NCI-H345 (cell line): ENCODE data around the gene VTI1A.
"Not testable (repeated sequence)": the region's sequence is repeated elsewhere in the genome, so short reads cannot be mapped to it uniquely, and the experiment has no call there.

Experiments used
- DNase-seq: peaks from one replicate; lab custom pipeline; 2025; lab: John Stamatoyannopoulos, UW

The VTI1A gene

GRCh38 chr10:112507046-112507445, 60.0 kb downstream of the VTI1A start:
- peak; percentile 27 for DNase-seq

- DNase-seq = no peak
These were observed 61.0 kb downstream of the VTI1A start for GRCh38 chr10:112507988-112508387.

- DNase-seq = no peak
These were observed 62.7 kb downstream of the VTI1A start for GRCh38 chr10:112509558-112510291.

DNA sequence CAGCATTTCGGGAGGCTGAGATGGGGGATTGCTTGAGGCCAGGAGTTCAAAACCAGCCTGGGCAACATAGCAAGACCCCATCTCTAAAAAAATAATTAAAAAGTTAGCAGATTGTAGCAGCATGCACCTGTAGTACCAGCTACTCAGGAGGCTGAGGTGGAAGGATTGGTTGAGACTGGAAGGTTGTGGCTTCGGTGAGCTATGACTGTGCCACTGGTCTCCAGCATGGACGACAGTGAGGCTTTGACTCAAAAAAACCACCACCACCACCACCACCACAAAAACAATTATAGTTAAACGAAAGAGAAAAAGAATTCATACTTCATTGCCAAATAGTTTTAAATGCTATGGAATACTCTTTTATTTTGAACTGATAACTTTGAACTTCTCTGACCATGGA, 63.4 kb downstream of the VTI1A start:
- no peak for DNase-seq

DNA sequence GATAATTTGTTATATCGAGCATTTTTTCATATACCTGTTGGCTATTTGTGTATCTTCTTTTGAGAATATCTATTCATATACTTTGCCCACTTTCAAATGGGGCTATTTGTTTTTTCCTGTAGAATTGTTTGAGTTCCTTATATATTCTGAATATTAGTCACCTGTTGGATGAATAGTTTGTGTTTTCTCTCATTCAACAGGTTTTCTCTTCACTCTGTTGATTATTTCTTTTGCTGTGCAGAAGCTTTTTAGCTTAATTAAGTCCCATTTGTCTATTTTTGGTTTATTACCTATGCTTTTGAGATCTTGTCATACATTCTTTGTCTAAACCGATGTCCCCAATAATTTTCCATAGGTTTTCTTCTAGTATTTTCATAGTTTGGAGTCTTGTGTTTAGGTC, 65.3 kb downstream of the VTI1A start:
- no peak for DNase-seq

DNA sequence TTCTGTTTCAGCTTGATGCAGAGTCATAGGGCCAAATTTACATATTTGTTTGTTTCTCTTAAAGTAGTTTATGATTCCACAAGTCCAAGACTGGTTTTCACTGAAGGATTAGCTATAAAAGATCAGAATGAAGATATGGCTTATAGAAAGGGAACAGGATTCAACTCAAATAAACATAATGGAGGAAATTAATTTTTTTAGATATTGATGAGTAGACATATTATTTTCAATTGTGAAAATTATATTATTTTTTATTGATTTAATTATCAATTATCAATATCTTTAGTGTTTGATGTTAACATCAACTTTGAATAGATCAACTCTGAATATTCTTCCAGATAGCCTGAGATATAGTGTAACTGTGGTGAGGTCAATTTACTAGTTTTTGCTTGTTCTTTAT, 68.1 kb downstream of the VTI1A start:
- DNase-seq = no peak

- DNase-seq = no peak
These were observed 68.8 kb downstream of the VTI1A start for GRCh38 chr10:112515852-112516251.

- DNase-seq = no peak
These were observed 70.4 kb downstream of the VTI1A start for GRCh38 chr10:112517451-112517862.

- DNase-seq = no peak
These were observed 72.2 kb downstream of the VTI1A start for GRCh38 chr10:112519133-112519761.

DNA sequence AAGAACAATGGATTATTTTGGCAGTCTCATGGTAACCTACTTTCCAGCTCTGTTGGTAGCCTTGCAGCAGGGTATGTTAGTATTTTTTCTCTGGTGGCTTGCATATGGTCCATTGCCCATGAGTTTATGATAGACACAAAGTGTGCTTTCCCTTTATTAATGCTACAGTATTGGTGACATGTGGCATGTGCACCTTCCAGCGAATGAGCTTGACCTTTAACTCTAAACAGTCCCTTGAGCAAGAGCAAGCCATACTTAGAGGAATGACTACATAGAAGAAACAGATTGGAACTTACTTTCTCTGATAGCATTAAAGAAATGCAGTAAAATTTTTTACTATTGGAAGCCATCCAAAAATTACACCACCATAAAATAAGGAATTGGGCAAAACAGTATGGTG, 73.9 kb downstream of the VTI1A start:
- DNase-seq = no peak

GRCh38 chr10:112524641-112525040, 77.6 kb downstream of the VTI1A start:
- DNase-seq = no peak

DNA sequence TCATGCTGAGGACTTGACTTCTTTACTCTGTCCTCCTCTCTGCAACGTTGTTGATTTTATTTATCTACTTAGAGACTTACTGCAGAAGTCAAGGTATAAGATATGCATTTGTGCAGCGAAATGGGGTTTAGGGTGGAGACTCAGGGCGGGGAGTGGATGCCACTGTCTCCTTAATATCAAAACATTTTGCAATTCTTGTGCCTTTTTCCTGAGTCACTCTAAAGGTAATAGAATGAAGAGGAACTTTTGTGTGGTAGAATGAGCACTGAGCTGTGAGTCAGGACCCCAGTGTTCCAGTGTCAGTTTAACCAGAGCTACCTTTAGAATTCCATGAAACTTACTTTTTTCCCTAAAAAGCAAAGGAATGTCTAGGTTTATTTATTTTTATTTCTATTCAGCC, 78.2 kb downstream of the VTI1A start:
- DNase-seq = no peak

DNA sequence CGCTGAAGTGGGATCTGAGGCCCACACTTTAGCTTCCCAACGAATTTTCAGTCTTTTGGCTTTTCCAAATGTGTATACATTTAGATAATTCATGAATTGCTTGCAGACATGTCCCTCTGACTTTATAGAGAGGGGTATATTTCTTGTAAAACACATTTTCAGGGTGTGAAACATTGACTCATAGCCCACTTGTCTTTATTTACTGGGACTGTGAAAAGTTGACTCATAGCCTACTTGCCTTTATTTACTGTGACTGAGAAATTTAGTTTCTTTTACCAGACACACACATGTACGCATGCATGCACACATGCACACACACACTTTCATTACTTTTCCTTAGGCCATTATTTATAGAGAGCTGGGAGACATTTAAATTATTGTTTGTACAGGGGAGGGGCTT, 79.1 kb downstream of the VTI1A start:
- no peak for DNase-seq

DNA sequence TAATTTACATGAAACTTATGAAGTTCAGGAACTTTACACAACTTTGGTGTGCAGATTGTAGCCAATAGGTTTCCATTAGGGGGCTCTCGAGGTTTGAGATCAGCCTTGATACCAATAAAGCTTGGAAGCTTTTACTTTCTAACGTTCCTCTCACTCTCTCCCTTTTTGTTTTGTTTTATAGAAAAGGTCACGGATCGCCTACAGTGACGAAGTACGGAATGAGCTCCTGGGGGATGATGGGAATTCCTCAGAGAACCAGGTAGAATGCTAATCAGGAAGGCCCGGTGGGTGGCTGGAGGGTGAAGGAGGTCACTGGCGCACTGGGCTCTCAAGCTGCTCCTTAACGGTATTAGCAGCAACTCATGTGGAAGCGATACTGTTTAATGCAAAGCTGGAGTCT, 79.9 kb downstream of the VTI1A start:
- DNase-seq = no peak

- no peak for DNase-seq
These were observed 81.2 kb downstream of the VTI1A start for GRCh38 chr10:112528235-112528634.

DNA sequence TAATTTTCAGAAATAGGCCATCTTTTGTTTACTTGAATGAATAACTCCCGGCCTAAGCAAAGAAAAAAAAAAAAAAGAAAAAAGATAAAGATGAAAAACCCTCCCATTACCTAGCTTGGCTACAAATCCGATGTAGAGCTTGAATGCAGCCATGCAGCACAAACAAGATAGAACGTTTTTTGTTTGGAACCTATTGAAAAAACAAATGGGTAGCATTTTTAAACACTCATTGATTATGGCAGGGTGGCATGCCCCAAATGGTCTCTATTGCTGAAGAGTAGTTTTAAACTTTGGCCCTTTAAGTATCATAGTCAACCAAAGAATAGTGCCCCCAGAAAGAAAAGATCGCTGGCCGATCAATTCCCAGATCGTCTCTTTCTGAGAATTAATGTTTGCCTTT, 84.4 kb downstream of the VTI1A start:
- DNase-seq = no peak

DNA sequence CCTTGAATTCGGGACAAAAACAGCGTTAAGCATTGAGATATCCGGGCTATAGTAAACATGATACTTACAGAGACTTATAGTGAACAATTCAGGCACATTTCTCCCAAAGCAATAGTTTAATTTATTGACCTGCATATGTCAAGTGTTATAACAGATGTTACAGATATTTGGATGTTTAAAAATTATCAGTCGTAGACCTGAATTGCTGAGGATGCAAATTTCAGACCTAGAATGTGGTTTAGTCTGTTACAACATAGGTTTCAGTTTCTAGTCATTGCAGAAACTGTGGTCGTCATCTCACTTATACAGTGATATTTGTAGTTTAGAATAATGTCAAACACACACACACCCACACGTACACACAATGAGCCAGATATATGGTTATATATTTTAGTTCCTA, 85.2 kb downstream of the VTI1A start:
- DNase-seq = no peak

- no peak for DNase-seq
These were observed 85.9 kb downstream of the VTI1A start for GRCh38 chr10:112532956-112533355.

DNA sequence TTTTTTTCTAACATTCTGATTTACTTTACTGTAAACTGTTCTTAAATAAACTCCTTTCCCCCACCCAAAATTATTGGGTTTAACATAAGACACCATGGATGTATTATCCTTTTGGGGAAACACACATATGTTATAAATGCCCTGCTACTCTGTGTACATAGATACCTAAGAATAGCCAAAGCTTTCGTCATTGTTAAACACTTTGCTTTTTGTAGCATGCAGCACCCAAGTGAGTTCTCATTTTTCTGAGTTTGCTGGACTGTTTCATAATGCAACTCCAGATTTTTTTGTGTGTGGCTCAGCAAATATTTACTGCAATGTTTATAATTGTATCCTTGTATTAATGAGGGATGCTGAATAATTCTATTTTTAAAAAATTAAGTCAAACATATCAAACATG, 86.9 kb downstream of the VTI1A start:
- no peak for DNase-seq

GRCh38 chr10:112535531-112535951, 88.5 kb downstream of the VTI1A start:
- peak; percentile 7 for DNase-seq

DNA sequence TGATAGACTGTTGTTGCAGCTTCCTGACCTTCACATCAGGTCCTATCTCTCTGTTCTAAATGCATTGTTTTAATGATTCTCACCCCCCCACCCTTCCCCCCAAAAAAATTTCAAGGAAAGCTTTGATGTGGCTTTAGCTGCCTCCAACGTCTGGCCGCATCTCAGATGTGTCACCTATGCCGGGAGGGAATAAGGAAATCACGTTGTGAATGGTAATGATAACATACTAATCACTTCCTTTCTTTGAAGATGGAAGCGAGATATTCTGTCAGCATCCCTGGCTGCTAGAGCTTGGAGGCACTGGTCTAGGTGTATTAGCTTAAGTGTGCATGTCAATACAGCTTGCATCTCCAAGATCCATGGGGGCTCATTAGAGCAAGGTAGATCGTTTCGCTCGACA, 89.6 kb downstream of the VTI1A start:
- DNase-seq = no peak

DNA sequence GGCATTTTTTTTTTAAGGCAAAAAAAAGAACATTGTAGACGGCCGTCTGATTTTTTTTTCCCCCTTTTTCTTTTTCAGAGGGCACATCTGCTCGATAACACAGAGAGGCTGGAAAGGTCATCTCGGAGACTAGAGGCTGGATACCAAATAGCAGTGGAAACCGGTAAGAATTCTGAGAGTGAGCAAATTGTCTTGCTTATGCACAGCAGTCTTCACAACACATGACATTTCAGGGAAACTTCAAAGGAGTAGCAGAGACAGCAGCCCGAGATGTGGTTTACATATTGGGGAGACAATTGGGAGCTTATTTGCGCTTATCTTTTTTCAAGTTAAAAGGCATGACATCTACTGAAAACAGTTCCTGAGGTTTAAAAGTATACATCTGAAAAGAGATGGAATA, 91.2 kb downstream of the VTI1A start:
- DNase-seq = no peak

- DNase-seq = peak; percentile 11
These were observed 92.3 kb downstream of the VTI1A start for GRCh38 chr10:112539340-112539739.

- DNase-seq = not testable (repeated sequence)
These were observed 95.8 kb downstream of the VTI1A start for GRCh38 chr10:112542823-112543222.
